HEK293 (cell line): ENCODE results near the gene FAF2.

Experiments used
- CTCF ChIP-seq: fragments of 450-650 bp; formaldehyde crosslinking; IDR thresholded peaks from 2 replicates; pipeline ENCODE4 v1.5.1; 2016; ENCODE audit warnings: missing biosample characterization, missing genetic modification characterization
- ZBTB10 ChIP-seq: fragments of 450-650 bp; formaldehyde crosslinking; IDR thresholded peaks from 2 replicates; pipeline ENCODE4 v1.5.1; 2016; ENCODE audit warnings: missing biosample characterization, missing genetic modification characterization
- ZNF121 ChIP-seq: fragments of 450-650 bp; formaldehyde crosslinking; IDR thresholded peaks from 2 replicates; pipeline ENCODE4 v1.5.1; 2016; ENCODE audit warnings: missing biosample characterization, missing genetic modification characterization
- ZNF202 ChIP-seq: fragments of 450-650 bp; formaldehyde crosslinking; IDR thresholded peaks from 2 replicates; pipeline ENCODE4 v1.5.1; 2016; ENCODE audit warnings: missing biosample characterization, missing genetic modification characterization, borderline replicate concordance
- ZNF211 ChIP-seq: fragments of 450-650 bp; formaldehyde crosslinking; IDR thresholded peaks from 2 replicates; pipeline ENCODE4 v1.5.1; 2016; ENCODE audit warnings: low read depth, missing biosample characterization, missing genetic modification characterization
- ZNF571 ChIP-seq: fragments of 450-650 bp; formaldehyde crosslinking; IDR thresholded peaks from 2 replicates; pipeline ENCODE4 v1.5.0; 2017; ENCODE audit warnings: missing biosample characterization, missing genetic modification characterization
- ZNF704 ChIP-seq: fragments of 450-650 bp; formaldehyde crosslinking; IDR thresholded peaks from 2 replicates; pipeline ENCODE4 v1.5.1; 2016; ENCODE audit warnings: missing biosample characterization, missing genetic modification characterization
- ZNF76 ChIP-seq: fragments of 450-650 bp; formaldehyde crosslinking; IDR thresholded peaks from 2 replicates; pipeline ENCODE4; 2016; ENCODE audit warnings: low read depth, missing biosample characterization, missing genetic modification characterization, borderline replicate concordance
- ZNF791 ChIP-seq: fragments of 450-650 bp; formaldehyde crosslinking; IDR thresholded peaks from 2 replicates; pipeline ENCODE4 v1.5.1; 2016; ENCODE audit warnings: missing biosample characterization, missing genetic modification characterization
- TF ChIP-seq, protein P1 (sequence below): fragments of 450-650 bp; formaldehyde crosslinking; IDR thresholded peaks from 2 replicates; pipeline ENCODE4 v1.5.1; 2016; ENCODE audit warnings: missing biosample characterization, missing genetic modification characterization
- TF ChIP-seq, protein P2 (sequence below): fragments of 450-650 bp; formaldehyde crosslinking; IDR thresholded peaks from 2 replicates; pipeline ENCODE4 v1.5.1; 2016; ENCODE audit warnings: missing biosample characterization, missing genetic modification characterization
- TF ChIP-seq, protein P3 (sequence below): sonication (generic); formaldehyde crosslinking; IDR thresholded peaks from 2 replicates; pipeline ENCODE4 v1.8.1; 2022; ENCODE audit warnings: mild to moderate bottlenecking, moderate library complexity, missing genetic modification reagents

GRCh38 chr5:176527246-176528222 is 79.3 kb downstream of the FAF2 start:
- TF ChIP-seq, protein P1, sequence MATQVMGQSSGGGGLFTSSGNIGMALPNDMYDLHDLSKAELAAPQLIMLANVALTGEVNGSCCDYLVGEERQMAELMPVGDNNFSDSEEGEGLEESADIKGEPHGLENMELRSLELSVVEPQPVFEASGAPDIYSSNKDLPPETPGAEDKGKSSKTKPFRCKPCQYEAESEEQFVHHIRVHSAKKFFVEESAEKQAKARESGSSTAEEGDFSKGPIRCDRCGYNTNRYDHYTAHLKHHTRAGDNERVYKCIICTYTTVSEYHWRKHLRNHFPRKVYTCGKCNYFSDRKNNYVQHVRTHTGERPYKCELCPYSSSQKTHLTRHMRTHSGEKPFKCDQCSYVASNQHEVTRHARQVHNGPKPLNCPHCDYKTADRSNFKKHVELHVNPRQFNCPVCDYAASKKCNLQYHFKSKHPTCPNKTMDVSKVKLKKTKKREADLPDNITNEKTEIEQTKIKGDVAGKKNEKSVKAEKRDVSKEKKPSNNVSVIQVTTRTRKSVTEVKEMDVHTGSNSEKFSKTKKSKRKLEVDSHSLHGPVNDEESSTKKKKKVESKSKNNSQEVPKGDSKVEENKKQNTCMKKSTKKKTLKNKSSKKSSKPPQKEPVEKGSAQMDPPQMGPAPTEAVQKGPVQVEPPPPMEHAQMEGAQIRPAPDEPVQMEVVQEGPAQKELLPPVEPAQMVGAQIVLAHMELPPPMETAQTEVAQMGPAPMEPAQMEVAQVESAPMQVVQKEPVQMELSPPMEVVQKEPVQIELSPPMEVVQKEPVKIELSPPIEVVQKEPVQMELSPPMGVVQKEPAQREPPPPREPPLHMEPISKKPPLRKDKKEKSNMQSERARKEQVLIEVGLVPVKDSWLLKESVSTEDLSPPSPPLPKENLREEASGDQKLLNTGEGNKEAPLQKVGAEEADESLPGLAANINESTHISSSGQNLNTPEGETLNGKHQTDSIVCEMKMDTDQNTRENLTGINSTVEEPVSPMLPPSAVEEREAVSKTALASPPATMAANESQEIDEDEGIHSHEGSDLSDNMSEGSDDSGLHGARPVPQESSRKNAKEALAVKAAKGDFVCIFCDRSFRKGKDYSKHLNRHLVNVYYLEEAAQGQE (tag by site-specific recombination): no peak
- TF ChIP-seq CTCF (tag by site-specific recombination) (no peak), ZNF704 (no peak), ZNF211 (no peak), ZNF202 (no peak), ZNF571 (tag by site-specific recombination) (no peak), ZNF791 (tag by site-specific recombination) (no peak), ZBTB10 (tag by site-specific recombination) (no peak), ZNF121 (tag by site-specific recombination) (no peak), ZNF76 (tag by site-specific recombination) (no peak)
- TF ChIP-seq, protein P2, sequence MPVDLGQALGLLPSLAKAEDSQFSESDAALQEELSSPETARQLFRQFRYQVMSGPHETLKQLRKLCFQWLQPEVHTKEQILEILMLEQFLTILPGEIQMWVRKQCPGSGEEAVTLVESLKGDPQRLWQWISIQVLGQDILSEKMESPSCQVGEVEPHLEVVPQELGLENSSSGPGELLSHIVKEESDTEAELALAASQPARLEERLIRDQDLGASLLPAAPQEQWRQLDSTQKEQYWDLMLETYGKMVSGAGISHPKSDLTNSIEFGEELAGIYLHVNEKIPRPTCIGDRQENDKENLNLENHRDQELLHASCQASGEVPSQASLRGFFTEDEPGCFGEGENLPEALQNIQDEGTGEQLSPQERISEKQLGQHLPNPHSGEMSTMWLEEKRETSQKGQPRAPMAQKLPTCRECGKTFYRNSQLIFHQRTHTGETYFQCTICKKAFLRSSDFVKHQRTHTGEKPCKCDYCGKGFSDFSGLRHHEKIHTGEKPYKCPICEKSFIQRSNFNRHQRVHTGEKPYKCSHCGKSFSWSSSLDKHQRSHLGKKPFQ: no peak
- TF ChIP-seq, protein P3, sequence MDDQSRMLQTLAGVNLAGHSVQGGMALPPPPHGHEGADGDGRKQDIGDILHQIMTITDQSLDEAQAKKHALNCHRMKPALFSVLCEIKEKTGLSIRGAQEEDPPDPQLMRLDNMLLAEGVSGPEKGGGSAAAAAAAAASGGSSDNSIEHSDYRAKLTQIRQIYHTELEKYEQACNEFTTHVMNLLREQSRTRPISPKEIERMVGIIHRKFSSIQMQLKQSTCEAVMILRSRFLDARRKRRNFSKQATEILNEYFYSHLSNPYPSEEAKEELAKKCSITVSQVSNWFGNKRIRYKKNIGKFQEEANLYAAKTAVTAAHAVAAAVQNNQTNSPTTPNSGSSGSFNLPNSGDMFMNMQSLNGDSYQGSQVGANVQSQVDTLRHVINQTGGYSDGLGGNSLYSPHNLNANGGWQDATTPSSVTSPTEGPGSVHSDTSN: no peak
